K562 (cell line): Measurements from ENCODE around the gene DIAPH3. TPM values are rescaled to one million over a fixed set of nuclear protein-coding genes. Genes with fewer than 3 reads are reported as not detected.

Source experiments
- DIDO1 ChIP-seq: fragments of 450-650 bp; IDR thresholded peaks from 2 replicates; pipeline ENCODE4 v1.6.1; 2016; ENCODE audit warnings: low read depth, missing biosample characterization, missing genetic modification characterization
- FOXM1 ChIP-seq, 2 experiments: fragments of 450-650 bp in 1 of 2; sonication (generic) in 1 of 2; formaldehyde crosslinking in 1 of 2; IDR thresholded peaks; 2 replicates each; pipeline versions ENCODE4 v1.6.1 to v1.9.0; 2017 to 2022; ENCODE audit warnings: low read depth in 2 of 2, mild to moderate bottlenecking in 2 of 2, missing genetic modification reagents in 1 of 2, moderate library complexity in 1 of 2
- JUN ChIP-seq, 2 experiments: sonication (generic) in 1 of 2; formaldehyde crosslinking in 1 of 2; IDR thresholded peaks; 2 replicates each; pipeline versions ENCODE4 v1.6.1 to v1.8.0; 2012 to 2022; ENCODE audit warnings: borderline replicate concordance in 2 of 2, mild to moderate bottlenecking in 2 of 2, improper control_type of control experiment in 1 of 2, low read depth in 1 of 2, low read length in 1 of 2, missing genetic modification reagents in 1 of 2
- SMARCB1 ChIP-seq: IDR thresholded peaks from 2 replicates; pipeline ENCODE4 v1.6.1; 2011; ENCODE audit warnings: improper control_type of control experiment, low read depth; ENCODE audit not compliant: insufficient read length
- SRSF9 ChIP-seq: fragments of 200-400 bp; formaldehyde crosslinking; IDR thresholded peaks from 2 replicates; pipeline ENCODE4 v1.6.1; 2017; ENCODE audit warnings: low read depth, low read length, borderline replicate concordance
- TEAD1 ChIP-seq, 2 experiments: fragments of 450-650 bp in 1 of 2; sonication (generic) in 1 of 2; formaldehyde crosslinking; IDR thresholded peaks; 2 replicates each; pipeline versions ENCODE4 v1.4.0 to v1.8.0; 2020 to 2022; ENCODE audit warnings: mild to moderate bottlenecking in 2 of 2, missing genetic modification reagents in 1 of 2
- TFAP4 ChIP-seq: sonication (generic); formaldehyde crosslinking; IDR thresholded peaks from 2 replicates; pipeline ENCODE4 v1.8.0; 2022; ENCODE audit warnings: missing genetic modification reagents, mild to moderate bottlenecking, moderate library complexity, borderline replicate concordance
- ZHX1 ChIP-seq: fragments of 150-350 bp; conservative IDR thresholded peaks from 2 replicates; pipeline ENCODE4 v1.6.1; 2014; ENCODE audit warnings: low read length
- polyA plus RNA-seq, 8 experiments: library from polyadenylated mRNA; depleted of rRNA in 4 of 8; stranded (reverse) in 5 of 8; unstranded in 3 of 8; fragments of >200 nt; fragmentation: Nextera tagmentation in 2 of 8; fragmentation: Illumina TruSeq in 1 of 8; extraction: Ambion mirVana in 2 of 8; extraction: Trizol in 1 of 8; gene quantifications; 2 replicates each; pipeline versions ENCODE4 v1.2.1 to v1.2.3, GENCODE V29; 2011 to 2014; ENCODE audit warnings: inconsistent platforms in 1 of 8, missing spikeins in 1 of 8
- total RNA-seq, 7 experiments: library from RNA; depleted of rRNA in 6 of 7; stranded (reverse); fragments of >200 nt in 6 of 7; fragmentation: Illumina TruSeq in 2 of 7; extraction: Trizol in 2 of 7; gene quantifications; 2 replicates each; pipeline versions ENCODE4 v1.2.1 to v1.2.3, GENCODE V29; 2011 to 2021; ENCODE audit warnings: low replicate concordance in 1 of 7

The DIAPH3 gene
- total and polyA plus RNA-seq, 9 of the 15 experiments (the other 6 are each of a cell fraction or from before 2014, with no cell fraction given): 9.0 to 18.7 (median 14.7) TPM

GRCh38 chr13:59873309-59873708 lies 290.4 kb downstream of the DIAPH3 start (continued):
- TF ChIP-seq ZHX1 (no peak), DIDO1 (tag) (no peak), TEAD1 (CRISPR knock-in tag; IDR thresholded peaks at IDR 0.05) (no peak), SMARCB1 (no peak), SRSF9 (no peak), TFAP4 (CRISPR knock-in tag) (no peak), FOXM1 (IDR thresholded peaks at IDR 0.05; ENCODE audit: low read depth) (no peak), FOXM1 (CRISPR knock-in tag; IDR thresholded peaks at IDR 0.05; ENCODE audit: low read depth) (no peak), JUN (IDR thresholded peaks at IDR 0.05; ENCODE audit: borderline replicate concordance, low read depth, low read length) (no peak), JUN (CRISPR knock-in tag; IDR thresholded peaks at IDR 0.05; ENCODE audit: borderline replicate concordance) (no peak)
- TF ChIP-seq, all 486 proteins: peak for 0
